ENCODE measurements around the gene PDK2.

Gene PDK2

GRCh38 chr17:50079334-50080095, 15.6 kb upstream of the PDK2 start:
- DNase-seq (ENCODE audit: low spot score): no peak

DNA sequence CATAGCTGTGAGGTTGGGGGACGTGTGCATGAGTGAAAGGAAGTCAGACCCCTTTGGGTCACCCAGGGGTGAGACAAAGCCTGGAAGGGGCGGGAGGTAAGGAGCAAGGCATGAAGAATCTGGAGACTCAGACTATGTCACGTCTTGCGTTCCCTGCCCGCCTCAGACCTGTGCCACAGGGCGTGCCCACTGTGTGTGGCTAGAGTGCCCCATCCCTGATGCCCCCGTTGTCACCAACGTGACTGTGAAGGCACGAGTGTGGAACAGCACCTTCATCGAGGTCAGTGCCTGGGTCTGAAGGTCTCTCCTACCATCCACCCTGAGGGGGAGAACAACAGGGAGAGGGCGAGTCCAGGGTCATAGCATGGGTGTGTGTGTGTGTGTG, 15.1 kb upstream of the PDK2 start:
- no peak for DNase-seq (ENCODE audit: low spot score)

DNA sequence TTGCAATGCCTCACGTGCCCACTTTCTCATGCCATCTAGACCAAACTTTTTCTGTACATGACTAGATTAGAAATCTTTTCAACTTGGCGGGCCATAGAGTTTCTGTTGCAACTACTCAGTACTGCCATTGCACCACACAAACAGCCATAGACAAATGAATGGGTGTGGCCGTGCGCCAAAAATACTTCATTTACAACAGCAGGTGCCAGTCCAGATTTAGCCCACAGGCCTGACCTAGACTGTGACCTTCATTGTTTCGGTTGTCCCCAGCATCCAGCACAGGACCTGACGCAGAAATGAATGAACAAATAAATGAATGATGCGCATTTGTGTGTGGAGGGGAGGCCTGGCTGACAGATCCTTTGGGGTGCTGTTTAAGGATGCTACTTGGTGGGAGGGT, 14.3 kb upstream of the PDK2 start:
- no peak for DNase-seq (ENCODE audit: low spot score)

- DNase-seq (ENCODE audit: low spot score): no peak
These were observed 13.4 kb upstream of the PDK2 start for GRCh38 chr17:50081757-50082156.

DNA sequence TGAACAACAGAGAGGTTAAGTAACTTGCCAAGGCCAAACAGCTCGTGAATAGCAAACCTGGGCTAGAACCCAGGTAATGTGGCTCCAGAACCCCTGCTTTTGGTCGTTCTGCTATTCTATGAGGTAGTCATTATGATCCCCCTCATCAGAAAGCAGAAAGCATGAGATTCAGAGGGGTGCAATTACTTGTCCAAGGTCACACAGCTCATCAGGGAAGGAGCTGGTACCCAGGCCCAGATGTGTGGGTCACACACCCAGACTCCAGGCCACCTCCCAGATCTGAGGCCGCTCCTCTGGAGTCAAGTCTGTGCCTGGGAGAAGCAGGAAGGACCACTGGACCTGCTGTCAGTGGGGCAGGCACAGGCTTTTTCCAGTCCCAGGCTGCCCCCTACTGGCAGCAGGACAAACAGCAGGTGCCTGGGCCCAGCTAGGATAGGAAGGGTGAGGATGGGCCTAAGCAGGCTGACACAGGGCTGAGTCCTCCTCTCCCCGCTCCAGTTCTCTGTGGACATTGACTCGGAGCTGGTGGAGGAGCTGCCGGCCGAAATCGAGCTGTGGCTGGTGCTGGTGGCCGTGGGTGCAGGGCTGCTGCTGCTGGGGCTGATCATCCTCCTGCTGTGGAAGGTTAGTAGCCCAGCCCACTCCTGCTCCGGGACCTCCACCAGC, 7.8 kb upstream of the PDK2 start:
- peak; percentile 87 for DNase-seq (ENCODE audit: low spot score)

GRCh38 chr17:50087912-50088405, 7.2 kb upstream of the PDK2 start:
- DNase-seq (ENCODE audit: low spot score): no peak

DNA sequence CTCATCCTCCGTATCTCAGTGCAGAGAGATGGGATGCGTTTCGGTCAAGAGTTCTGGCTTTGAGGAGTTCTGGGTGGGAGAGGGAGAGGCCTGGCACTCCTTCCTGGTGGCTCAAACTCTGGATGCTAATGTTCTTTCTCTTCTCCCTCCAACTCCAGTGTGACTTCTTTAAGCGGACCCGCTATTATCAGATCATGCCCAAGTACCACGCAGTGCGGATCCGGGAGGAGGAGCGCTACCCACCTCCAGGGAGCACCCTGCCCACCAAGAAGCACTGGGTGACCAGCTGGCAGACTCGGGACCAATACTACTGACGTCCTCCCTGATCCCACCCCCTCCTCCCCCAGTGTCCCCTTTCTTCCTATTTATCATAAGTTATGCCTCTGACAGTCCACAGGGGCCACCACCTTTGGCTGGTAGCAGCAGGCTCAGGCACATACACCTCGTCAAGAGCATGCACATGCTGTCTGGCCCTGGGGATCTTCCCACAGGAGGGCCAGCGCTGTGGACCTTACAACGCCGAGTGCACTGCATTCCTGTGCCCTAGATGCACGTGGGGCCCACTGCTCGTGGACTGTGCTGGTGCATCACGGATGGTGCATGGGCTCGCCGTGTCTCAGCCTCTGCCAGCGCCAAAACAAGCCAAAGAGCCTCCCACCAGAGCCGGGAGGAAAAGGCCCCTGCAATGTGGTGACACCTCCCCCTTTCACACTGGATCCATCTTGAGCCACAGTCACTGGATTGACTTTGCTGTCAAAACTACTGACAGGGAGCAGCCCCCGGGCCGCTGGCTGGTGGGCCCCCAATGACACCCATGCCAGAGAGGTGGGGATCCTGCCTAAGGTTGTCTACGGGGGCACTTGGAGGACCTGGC, 6.0 kb upstream of the PDK2 start:
- no peak for DNase-seq (ENCODE audit: low spot score)

- DNase-seq (ENCODE audit: low spot score): no peak
These were observed 5.1 kb upstream of the PDK2 start for GRCh38 chr17:50090071-50090470.

DNA sequence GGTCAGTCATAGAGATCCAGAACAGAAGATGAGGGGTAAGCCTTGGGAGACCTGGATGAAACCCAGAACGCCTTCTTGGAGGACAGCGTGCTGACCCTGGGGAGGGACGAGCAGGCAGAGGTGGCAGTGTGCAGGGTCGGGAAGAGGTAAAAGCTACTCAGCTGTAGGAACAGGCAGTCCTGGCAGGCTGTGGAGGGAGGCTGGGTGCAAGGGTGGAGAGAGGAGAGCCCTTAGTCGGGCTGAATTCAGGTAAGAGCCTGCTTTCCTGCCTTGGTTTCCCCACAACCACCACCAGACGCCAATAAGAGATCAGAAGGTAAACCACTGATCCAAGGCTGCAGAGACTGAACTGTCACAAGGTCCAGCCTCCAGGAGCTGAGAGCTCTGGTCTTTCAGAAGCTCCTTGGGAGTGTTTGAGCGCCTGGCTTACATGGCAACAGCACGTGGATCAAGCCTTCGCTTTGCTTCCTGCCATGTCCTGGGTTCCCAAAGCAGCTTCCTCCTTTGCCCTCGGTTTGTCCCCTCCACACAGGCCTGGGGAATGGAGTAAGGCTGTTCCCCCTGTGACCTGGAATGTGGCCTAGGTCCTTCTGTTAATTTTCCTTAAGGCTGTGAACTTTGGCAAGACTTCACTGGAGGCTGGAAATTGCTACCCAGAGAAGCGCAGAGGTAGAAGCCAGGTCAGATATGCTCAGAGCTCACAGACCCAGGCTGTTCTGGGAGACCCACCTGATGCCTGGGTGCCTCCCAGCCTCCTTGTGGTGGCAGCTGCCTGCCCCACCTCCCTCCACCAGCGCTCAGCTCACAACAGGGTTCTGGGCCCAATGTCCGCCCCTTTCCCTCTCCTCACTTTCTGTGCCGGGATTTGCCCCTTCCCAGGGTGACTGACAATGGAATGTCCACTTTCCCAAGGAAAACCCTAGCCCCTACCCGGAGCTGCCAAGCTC, 3.9 kb upstream of the PDK2 start:
- no peak for DNase-seq (ENCODE audit: low spot score)

GRCh38 chr17:50091918-50092285, 3.2 kb upstream of the PDK2 start:
- no peak for DNase-seq (ENCODE audit: low spot score)

GRCh38 chr17:50093246-50093645, 1.9 kb upstream of the PDK2 start:
- DNase-seq (ENCODE audit: low spot score): no peak

GRCh38 chr17:50093807-50094206, 1.3 kb upstream of the PDK2 start:
- no peak for DNase-seq (ENCODE audit: low spot score)

DNA sequence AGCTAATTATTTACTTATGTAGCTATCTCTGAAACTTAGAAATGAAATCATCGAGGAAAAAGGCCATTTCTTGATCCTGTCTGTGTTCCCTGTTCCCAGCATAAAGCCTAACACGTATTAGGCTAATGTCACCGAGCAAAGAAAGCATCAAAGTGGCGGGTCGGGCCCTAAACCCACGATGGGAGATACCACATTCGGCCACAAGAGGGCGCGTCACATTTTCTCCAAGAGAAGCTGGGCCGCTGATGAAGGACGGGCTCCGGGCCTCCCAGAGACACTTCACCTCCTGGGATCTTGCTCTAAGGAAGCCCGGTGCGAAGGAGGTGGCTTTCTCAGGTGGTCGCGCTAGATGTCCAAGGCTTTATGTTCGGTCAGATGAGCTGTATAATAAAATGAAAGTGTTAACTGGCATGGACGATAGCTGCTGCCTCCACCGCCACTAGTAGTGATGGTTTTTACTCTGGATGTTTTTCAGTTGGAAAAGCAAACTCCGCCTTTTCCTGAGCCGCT, 853 bp upstream of the PDK2 start:
- DNase-seq (ENCODE audit: low spot score): peak; percentile 91

DNA sequence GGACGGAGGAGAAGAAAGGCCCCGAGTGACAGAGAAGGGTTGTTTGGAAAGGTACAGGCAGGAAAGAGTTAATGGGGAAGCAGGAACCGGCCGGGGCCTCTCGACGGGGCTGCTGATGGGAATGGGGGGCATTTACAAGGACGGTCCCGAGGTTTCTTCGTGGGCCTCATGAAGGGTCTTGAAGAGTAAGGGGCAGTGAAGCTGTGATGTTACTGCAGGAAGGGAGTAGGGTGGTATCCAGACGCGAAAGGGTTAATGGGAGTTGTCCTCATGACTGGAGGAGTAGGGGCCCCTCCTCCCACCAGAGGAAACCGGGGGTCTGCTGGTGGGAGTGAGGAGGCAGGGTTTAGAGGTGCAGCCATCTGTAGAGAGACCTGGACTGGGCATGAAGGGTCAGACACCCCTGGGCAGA, 481 bp downstream of the PDK2 start:
- no peak for DNase-seq (ENCODE audit: low spot score)

DNA sequence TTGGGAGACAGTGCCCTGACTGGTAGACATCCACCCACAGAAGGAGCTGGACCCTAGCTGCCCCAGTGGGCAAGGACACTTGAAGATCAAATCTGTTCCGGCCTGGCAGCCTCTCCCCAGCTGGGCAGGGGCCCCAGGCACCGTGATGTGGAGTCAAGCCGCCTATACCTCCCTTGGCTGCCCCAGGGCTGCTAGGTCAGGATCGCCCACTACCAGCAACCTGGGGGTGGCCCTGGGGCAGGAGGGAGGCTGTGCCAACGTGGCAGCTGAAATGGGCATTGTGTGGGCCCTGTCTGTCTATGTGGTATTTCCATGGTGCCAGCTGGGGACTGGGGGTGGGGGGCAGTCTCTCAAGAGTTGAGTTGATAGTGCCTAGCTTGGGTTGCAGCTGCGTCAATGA, 941 bp downstream of the PDK2 start:
- DNase-seq (ENCODE audit: low spot score): no peak

DNA sequence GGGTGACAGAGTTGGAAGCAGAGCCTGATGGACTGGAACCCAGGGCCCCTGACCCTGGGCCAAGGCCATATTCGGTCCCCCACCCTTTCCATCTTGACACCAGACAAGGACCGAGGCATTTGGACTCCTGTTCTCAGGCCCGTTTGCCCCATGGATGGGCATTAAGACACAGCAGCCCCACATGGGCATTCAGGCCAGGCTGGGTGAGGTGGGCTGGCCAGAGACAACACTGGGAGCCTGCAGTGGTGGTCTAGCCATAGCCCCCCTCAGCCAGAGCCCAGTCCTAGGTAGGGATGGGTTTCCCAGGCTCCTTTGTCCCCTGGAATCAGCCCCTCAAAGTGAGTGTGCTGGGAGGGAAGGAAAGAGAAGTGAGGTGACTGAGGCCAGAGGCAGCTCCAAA, 1.6 kb downstream of the PDK2 start:
- DNase-seq (ENCODE audit: low spot score): no peak

- DNase-seq (ENCODE audit: low spot score): no peak
These were observed 2.3 kb downstream of the PDK2 start for GRCh38 chr17:50097455-50097854.

DNA sequence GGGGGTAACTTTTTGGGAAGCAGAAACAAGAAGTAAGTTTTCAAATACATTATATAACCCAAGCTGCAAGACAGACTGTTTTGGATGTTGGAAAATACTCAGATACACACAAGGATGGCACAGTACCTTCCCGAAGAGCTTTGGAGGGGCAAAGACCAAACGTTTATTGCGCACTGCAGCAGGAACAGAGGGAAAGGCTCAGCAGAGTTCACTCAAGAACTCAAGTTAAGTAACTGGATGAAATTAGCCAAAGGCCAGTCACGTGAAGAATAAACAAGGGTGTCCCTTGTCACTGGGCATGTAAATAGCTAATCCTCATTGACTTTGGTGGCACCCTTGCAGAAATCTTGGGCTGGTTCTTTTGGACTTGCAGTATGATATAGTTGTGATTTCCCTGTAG, 2.8 kb downstream of the PDK2 start:
- no peak for DNase-seq (ENCODE audit: low spot score)

DNA sequence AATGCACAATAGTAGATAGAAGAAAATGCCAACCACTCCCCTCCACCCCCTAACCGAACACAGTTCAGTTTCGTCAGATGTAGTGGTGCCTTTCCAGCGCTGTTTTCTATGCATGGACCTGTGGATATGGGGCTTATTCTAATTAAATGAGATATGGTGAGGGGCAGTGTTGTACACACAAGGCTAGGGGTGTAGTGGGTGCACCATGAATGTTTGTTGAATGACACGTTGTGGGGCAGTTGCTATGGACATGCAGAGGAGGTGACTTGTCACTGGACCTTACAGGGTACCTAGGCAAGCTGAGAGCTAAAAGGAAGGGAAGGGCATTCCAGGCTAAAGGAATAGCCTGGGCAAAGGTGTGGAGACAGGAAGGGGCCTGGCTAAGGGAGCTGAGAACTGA, 3.4 kb downstream of the PDK2 start:
- DNase-seq (ENCODE audit: low spot score): no peak

DNA sequence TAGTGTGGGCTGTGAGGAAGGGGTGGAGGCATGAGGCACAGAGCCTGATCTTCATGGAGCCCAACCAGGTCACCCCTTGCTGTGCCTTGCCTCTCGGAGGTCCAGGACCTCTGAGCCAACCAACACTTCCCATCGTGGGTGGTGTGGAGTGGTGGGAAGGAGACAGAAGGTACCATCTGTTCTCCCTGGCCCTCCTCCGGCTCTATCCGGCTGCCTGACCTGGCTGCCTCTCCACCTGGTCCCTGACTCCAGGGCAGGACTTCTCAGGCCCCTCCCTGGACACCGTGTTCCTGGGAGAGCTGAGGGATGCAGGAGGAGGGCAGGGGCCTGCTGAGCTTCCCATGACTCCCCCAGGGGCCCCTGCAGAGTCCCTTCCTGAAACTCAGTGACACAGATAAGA, 3.9 kb downstream of the PDK2 start:
- DNase-seq (ENCODE audit: low spot score): no peak

DNA sequence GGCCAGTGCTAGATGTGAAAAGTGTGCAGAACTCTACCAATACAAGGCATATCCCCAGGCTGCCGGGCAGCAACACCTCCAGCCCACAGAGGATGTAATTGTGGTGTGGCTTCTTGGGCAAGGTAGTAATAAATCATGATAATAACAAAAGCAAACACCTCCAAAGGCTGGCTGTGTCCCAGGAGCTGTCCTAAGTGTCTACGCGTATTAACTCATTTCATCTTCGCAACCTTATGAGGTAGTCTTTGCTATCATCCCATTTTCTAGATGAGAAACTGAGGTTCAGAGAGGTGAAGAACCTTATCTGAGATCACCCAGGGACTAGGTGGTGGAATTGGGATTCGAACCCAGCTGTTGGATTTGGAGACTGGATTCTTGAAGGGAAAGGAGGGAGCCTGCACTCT, 5.3 kb downstream of the PDK2 start:
- no peak for DNase-seq (ENCODE audit: low spot score)

Measured in left forelimb (tissue), 1 donor.